Muscle of leg (tissue), 11 donors: ENCODE results near the gene BEND6. TPM values are rescaled to one million over a fixed set of nuclear protein-coding genes. Genes with fewer than 3 reads are reported as not detected.

Experiments used
- DNase-seq: peaks from one replicate; pipeline ENCODE4 v3.0.0; 2013
- H3K27ac ChIP-seq: one replicate; pipeline ENCODE4 v1.5.1; 2013; ENCODE audit warnings: mild to moderate bottlenecking, low read length, control low read depth
- H3K27me3 ChIP-seq: one replicate; pipeline ENCODE4 v1.6.1; 2013; ENCODE audit warnings: low read length; ENCODE audit not compliant: control insufficient read depth, insufficient read depth
- H3K36me3 ChIP-seq: one replicate; pipeline ENCODE4 v1.6.1; 2013; ENCODE audit warnings: low read length; ENCODE audit not compliant: control insufficient read depth, insufficient read depth
- H3K4me1 ChIP-seq: one replicate; pipeline ENCODE4 v1.6.1; 2013; ENCODE audit warnings: low read length; ENCODE audit not compliant: control insufficient read depth, insufficient read depth
- H3K4me3 ChIP-seq: one replicate; pipeline ENCODE4 v1.5.1; 2013; ENCODE audit warnings: low read length, control low read depth
- H3K9me3 ChIP-seq: replicated peaks from 2 replicates; pipeline ENCODE4 v1.6.1; 2013; ENCODE audit warnings: low read depth, low read length; ENCODE audit not compliant: control insufficient read depth
- WGBS: methylation state at CpG from one replicate; pipeline ENCODE4 v1.1.5; 2013; ENCODE audit warnings: missing lambda C conversion rate; ENCODE audit not compliant: insufficient coverage; 5-methylcytosine and 5-hydroxymethylcytosine counted together
- polyA plus RNA-seq, 8 donors: library from polyadenylated mRNA; unstranded; fragments of 120-200 nt; gene quantifications; one replicate each; pipeline versions ENCODE4 v1.2.1 to v1.2.3, GENCODE V29; 2013; ENCODE audit warnings: inconsistent platforms in 1 of 8, low replicate concordance in 1 of 8; ENCODE audit not compliant: insufficient read length in 8 of 8, insufficient read depth in 1 of 8
- total RNA-seq: library from RNA; stranded (reverse); fragments of 120-200 nt; gene quantifications from one replicate; pipeline ENCODE4 v1.2.4, GENCODE V29; 2013

Gene BEND6
- total and polyA plus RNA-seq, 9 donors, result 0.18 to 1.6 (median 0.36) TPM

DNA sequence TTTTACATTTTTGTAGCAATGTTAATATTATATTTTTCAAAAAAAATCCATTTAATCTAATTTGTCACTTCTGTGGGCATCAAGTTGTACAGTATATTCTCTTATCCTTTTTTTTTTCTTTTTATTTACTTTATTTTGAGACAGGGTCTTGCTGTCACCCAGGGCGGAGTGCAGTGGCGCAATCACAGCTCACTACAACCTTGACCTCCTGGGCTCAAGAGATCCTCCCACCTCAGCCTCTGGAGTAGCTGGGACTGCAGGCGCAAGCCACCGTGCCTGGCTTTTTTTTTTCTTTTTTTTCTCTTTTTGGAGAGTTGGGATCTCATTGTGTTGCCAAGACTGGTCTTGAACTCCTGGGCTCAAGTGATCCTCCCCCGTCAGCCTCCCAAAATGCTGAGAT is 14.4 kb upstream of the BEND6 start:
- Histone ChIP-seq H3K4me1 (no peaks in the 10 kb centered on the region), H3K27me3 (no peaks in the 10 kb centered on the region), H3K36me3 (no peaks in the 10 kb centered on the region), H3K9me3 (peaks cover 6% of the 10 kb centered on the region), H3K4me3 (no peak overlapping the region), H3K27ac (no peak overlapping the region)
- 100% methylated on average over 2 of the region's 5 CpGs for WGBS
- no peak for DNase-seq

DNA sequence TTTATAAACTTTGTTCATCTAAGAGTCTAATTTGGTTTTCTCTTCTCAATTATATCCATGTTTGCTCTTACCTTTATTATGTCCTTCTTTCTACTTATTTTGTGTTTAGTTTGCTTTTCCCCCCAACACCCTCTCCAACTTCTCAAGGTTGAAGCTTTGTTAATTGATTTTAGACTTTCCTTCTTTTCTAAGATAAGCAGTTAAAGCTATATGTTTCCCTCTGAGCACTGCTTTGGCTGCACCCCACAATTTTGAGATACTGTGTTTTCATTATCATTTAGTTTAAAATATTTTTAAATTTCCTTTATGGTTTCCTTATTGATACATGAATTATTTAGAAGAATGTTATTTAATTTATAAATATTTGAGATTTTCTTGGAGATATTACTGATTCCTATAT is 13.9 kb upstream of the BEND6 start:
- Histone ChIP-seq H3K36me3 (no peaks in the 10 kb centered on the region), H3K4me1 (no peaks in the 10 kb centered on the region), H3K4me3 (no peak overlapping the region), H3K27ac (no peak overlapping the region), H3K9me3 (peaks cover 6% of the 10 kb centered on the region), H3K27me3 (no peaks in the 10 kb centered on the region)
- DNase-seq, result no peak

DNA sequence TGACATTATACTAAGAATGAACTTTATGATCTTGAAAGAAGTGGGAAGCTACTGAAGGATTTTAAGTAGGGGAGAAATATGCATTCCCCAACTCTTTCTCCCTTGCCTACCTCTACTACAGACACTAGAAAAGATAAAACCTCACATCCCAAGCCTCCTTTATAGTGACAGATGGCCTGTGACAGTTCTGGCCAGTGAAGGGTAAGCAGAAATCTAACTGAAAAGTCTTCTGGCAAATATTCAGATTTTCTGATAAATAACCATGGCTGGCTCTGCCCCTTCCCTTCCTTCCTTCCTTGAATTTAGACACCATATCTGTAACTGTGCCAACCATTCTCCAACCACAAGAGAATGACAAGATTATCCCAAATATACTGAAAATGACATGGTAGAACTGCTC is 10.2 kb upstream of the BEND6 start:
- no peaks in the 10 kb centered on the region for H3K27me3 ChIP-seq
- H3K9me3 ChIP-seq, result peaks cover 6% of the 10 kb centered on the region
- no peaks in the 10 kb centered on the region for H3K36me3 ChIP-seq
- no peak overlapping the region for H3K27ac ChIP-seq
- no peak for DNase-seq
- no peak overlapping the region for H3K4me3 ChIP-seq
- H3K4me1 ChIP-seq, result no peaks in the 10 kb centered on the region

DNA sequence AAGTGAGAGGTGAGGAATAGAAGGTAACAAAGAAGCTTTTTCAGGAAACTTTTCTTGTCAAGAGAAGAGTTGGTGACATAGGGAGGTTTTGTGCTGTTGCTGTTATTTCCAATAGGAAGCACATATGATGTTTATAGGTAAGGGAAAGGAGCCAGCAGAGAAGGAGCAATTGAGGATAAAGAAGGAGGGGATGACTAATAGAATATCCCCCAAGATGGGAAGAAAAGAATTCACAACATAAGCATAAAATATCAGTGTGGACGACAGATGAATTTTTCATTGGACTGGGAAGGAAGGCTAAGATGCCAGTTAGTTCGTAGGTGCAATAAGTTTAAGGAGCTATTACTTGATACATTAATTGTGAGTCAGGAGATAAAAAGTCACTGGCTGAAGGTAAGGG is 8.5 kb upstream of the BEND6 start:
- Histone ChIP-seq H3K36me3 (no peaks in the 10 kb centered on the region), H3K27me3 (no peaks in the 10 kb centered on the region), H3K4me3 (no peak overlapping the region), H3K4me1 (no peaks in the 10 kb centered on the region), H3K27ac (no peak overlapping the region), H3K9me3 (peaks cover 3% of the 10 kb centered on the region)
- DNase-seq, result no peak
- WGBS, result 71% methylated on average over 1 of the region's 2 CpGs

DNA sequence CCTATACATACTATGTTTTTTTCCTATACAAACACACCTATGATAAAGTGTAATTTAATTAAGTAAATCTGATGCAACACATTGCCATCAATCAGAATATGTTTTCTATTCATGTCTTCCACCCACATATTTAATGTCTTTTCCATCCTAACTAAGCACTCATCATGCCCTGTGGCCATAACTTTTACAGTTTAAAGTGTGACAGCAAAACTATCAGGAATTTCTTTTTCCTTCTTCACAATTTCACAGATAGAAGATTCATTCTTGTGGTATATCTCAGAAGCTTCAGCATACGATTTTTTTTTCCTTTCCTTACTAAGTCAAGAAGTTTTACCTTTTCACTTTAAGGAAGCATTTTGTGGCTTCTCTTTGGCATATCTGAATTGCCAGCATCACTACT is 7.0 kb upstream of the BEND6 start:
- peaks cover 2% of the 10 kb centered on the region for H3K27me3 ChIP-seq
- no peak for DNase-seq
- WGBS, result no CpG with 5 or more reads among the region's 1 CpG
- H3K27ac ChIP-seq, result no peak overlapping the region
- no peaks in the 10 kb centered on the region for H3K4me1 ChIP-seq
- no peak overlapping the region for H3K4me3 ChIP-seq
- no peaks in the 10 kb centered on the region for H3K36me3 ChIP-seq
- H3K9me3 ChIP-seq, result no peaks in the 10 kb centered on the region

DNA sequence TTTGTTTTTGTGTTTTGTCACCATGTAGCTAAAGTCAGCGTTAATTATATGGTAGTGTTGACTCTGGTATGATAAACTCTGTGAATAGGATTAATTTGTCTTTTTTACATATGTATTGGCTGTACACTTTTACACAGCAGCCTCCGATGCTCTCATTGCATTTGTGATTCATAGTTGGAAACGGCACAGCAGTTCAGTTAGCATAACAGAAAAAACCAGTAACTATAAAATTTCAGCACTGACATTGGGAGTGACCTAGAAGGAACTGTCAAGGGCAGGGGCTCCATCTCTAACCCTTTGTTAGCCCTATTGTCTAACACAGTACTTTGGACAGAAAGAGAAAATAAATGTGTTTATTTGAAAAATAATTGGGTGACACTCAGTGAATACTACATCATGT is 5.6 kb upstream of the BEND6 start:
- no peaks in the 10 kb centered on the region for H3K9me3 ChIP-seq
- no peak for DNase-seq
- no peaks in the 10 kb centered on the region for H3K36me3 ChIP-seq
- H3K4me1 ChIP-seq, result peaks cover 9% of the 10 kb centered on the region
- WGBS, result no CpG with 5 or more reads among the region's 3 CpGs
- H3K27me3 ChIP-seq, result peaks cover 14% of the 10 kb centered on the region
- no peak overlapping the region for H3K27ac ChIP-seq
- no peak overlapping the region for H3K4me3 ChIP-seq

DNA sequence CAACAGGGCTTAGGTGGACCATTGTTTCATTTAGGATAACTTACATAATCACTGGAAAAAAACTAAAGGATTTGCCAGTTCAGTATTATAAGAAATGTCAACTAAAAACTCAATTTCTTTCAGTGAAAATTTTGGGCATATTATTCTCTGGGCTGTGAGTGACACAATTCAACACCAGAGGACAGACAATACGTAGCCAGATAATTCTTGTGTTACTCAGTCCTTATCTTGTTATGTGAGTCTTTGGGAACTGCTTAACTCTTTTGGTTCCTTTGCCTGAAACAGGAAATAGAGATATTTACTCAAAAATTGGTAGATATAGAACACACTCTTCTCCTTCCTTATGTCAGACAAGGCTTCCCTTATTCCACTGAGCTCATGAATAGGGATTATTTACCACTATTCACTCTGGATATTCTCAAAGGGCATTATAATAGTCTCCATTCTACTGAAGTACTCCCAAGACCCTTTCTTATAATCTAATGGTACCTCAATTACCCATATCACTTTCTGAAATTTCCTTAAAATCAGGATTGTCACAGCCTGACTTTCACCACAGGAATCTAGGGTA is 4.9 kb upstream of the BEND6 start:
- peaks cover 10% of the 10 kb centered on the region for H3K4me1 ChIP-seq
- H3K4me3 ChIP-seq, result no peak overlapping the region
- H3K27me3 ChIP-seq, result peaks cover 15% of the 10 kb centered on the region
- no peak for DNase-seq
- no peaks in the 10 kb centered on the region for H3K9me3 ChIP-seq
- no peaks in the 10 kb centered on the region for H3K36me3 ChIP-seq
- no CpG with 5 or more reads among the region's 1 CpG for WGBS
- no peak overlapping the region for H3K27ac ChIP-seq

DNA sequence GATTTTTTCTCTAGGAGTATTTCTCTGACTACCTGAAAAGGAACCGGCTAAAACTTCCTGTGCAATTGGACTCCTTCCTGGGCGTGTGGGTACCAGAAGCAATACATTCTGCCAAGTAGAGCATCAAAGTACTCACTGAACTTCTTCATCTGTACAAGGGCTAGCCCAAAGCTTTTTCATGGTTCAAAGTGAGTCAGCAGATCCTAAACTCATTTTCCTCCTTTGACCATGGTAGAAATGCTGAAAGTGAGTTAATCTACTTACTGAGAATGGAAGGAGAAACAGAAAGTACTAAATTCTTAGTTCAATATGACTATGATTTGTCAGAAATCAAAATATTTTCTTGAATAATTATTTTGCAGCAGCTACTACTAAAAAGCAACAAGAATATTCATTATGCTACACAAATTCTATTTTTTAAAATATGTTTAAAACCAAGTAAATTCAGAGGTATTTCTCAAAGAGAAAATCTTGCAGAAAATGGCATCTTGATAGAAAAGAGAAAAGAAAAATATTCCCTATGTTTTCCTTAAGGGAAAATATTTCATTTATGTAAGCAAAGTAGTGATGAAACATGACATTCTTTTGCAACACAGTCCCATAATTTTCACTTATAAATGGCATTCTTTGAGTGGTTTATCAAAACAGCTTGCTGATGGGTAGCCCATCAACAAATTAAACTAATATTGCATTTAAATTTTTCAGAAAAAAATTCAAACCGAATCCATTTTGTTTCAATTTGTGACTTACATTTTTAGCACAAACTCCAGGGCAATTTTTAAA is 3.7 kb upstream of the BEND6 start:
- Histone ChIP-seq H3K36me3 (no peaks in the 10 kb centered on the region), H3K27ac (no peak overlapping the region), H3K4me1 (peaks cover 19% of the 10 kb centered on the region), H3K4me3 (no peak overlapping the region), H3K27me3 (peaks cover 26% of the 10 kb centered on the region), H3K9me3 (no peaks in the 10 kb centered on the region)
- 47% methylated on average over 2 of the region's 3 CpGs for WGBS
- no peak for DNase-seq

DNA sequence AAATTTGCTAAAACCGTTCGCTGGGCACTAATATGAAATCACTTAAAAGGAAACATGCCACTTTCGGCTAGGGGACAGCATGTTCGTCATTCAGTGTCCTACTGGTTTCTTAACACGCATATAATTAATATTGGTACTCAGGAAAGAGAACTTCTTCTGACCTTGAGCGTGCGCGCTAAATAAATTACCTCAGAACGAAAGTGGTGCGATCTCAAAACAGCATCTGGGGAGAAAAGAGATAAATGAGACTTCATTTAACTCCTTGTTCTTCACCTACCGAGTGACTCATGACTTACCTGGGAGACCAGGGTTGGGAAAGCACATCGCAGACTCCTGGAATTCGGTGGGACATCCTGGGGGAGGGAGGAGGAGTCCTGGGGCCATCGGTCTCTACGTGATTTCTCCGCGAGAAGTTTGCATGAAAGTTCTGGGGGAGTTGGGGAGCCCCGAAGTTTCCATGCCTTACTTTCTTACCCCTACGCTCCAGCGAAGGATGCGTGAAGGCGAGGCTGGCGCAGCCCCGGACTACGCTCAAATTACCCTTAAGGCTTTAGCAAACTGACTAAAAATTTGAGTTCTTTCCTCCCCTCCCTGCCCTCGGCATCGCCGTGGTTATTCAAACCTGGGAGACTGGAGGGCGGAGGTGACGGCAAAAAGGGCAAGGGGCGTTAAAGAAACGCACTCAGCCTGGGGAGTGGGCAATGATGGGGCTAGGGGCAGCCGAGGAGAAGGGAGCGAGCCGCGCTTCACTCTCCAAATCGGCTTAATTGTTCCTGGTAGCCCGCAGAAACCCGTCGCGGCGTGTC is 1.1 kb upstream of the BEND6 start:
- Histone ChIP-seq H3K27me3 (peaks cover 32% of the 10 kb centered on the region), H3K27ac (no peak overlapping the region), H3K4me3 (peak overlapping the region; percentile 39), H3K9me3 (no peaks in the 10 kb centered on the region), H3K4me1 (peaks cover 19% of the 10 kb centered on the region), H3K36me3 (no peaks in the 10 kb centered on the region)
- DNase-seq, result peak; percentile 10
- WGBS, result under 1% methylated on average over 14 of the region's 42 CpGs
